ENCODE results near the gene ECPAS. TPM values are rescaled to one million over a fixed set of nuclear protein-coding genes. Genes with fewer than 3 reads are reported as not detected.

ECPAS gene
- total and polyA plus RNA-seq, 2 experiments from 2014 or later, result 32.9 to 51.1 TPM

DNA sequence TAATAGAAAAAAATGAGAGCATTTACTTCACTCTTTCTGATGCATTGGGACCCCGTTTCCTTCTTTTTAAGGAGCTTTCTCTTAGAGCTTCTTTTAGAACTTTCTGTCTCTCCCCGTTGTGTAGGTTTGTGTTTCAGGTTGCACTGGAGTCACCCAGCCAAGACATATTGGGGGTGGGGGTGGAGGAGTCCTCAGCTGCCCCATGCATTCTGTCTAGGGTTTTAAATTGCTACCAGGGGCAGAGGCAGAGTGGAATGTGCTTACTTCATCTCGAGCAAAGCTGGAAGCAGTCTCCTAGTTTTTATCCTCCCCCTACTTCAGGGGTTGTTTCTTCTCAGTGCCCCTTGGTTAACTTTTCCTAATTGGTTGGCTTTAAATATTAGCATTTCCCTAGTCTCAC, 163.6 kb downstream of the ECPAS start:
- no peaks in the 10 kb centered on the region for H4K20me1 ChIP-seq (ENCODE audit: insufficient read depth)
- no peak overlapping the region for H3K4me3 ChIP-seq
- no peak overlapping the region for H3K4me2 ChIP-seq (ENCODE audit: unreplicated experiment)
- no peaks in the 10 kb centered on the region for H3K9me2 ChIP-seq (ENCODE audit: insufficient read depth)
- no peaks in the 10 kb centered on the region for H3K79me2 ChIP-seq (ENCODE audit: insufficient read depth)
- H3K9me3 ChIP-seq (ENCODE audit: low read depth), result no peaks in the 10 kb centered on the region
- no peak overlapping the region for H3K27ac ChIP-seq
- no peaks in the 10 kb centered on the region for H3F3A ChIP-seq (ENCODE audit: insufficient read depth)
- H2AFZ ChIP-seq, result no peak overlapping the region
- H3K9ac ChIP-seq, result no peak overlapping the region
- in situ Hi-C loops (cut with MboI), result no loop called here
- no peaks in the 10 kb centered on the region for H3K4me1 ChIP-seq (ENCODE audit: insufficient read depth)
- no peaks in the 10 kb centered on the region for H3K36me3 ChIP-seq (ENCODE audit: low read depth)
- no peaks in the 10 kb centered on the region for H3K27me3 ChIP-seq (replicated peaks; ENCODE audit: insufficient read depth)
- no peak for DNase-seq
- WGBS, 2 experiments (ENCODE audit: low coverage in 1 of 2, low lambda C conversion rate in 2 of 2, missing lambda C conversion rate in 2 of 2), result 47 to 49% methylated on average over 3 of the region's 3 CpGs
- TF ChIP-seq EZH2 (IDR thresholded peaks at IDR 0.05; ENCODE audit: insufficient read depth, poor library complexity, severe bottlenecking) (no peak), EZH2phosphoT487 (IDR thresholded peaks at IDR 0.05; ENCODE audit: insufficient read depth, low read depth) (no peak)

DNA sequence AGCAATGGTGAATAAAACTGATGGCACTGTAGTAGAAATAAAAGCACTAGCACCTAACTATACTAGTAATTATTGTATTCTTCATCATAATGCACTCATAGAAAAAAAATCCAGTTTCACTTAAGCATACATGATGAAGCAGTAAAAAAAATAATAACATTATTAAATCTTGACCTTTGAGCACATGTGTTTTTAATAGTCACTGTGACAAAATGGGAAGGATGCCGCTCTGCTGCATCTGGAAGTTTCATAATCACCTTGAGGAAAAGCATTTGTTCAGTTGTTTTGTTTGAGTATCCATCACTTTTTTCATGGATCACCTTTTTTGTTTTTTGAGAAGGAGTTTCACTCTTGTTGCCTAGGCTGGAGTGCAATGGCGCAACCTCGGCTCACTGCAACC, 167.4 kb downstream of the ECPAS start:
- H3K27me3 ChIP-seq (replicated peaks; ENCODE audit: insufficient read depth), result no peaks in the 10 kb centered on the region
- TF ChIP-seq EZH2 (IDR thresholded peaks at IDR 0.05; ENCODE audit: insufficient read depth, poor library complexity, severe bottlenecking) (no peak), EZH2phosphoT487 (IDR thresholded peaks at IDR 0.05; ENCODE audit: insufficient read depth, low read depth) (no peak)
- H3K4me2 ChIP-seq (ENCODE audit: unreplicated experiment), result peak overlapping the region; percentile 3
- no peak overlapping the region for H3K4me3 ChIP-seq
- H3F3A ChIP-seq (ENCODE audit: insufficient read depth), result no peaks in the 10 kb centered on the region
- H2AFZ ChIP-seq, result no peak overlapping the region
- DNase-seq, result peak; percentile 68
- H3K36me3 ChIP-seq (ENCODE audit: low read depth), result no peaks in the 10 kb centered on the region
- in situ Hi-C loops (cut with MboI), result no loop called here
- no peak overlapping the region for H3K9ac ChIP-seq
- H3K4me1 ChIP-seq (ENCODE audit: insufficient read depth), result no peaks in the 10 kb centered on the region
- H3K9me3 ChIP-seq (ENCODE audit: low read depth), result no peaks in the 10 kb centered on the region
- 45 to 47% methylated on average over 3 of the region's 3 CpGs for WGBS, 2 experiments (ENCODE audit: low coverage in 1 of 2, low lambda C conversion rate in 2 of 2, missing lambda C conversion rate in 2 of 2)
- no peaks in the 10 kb centered on the region for H3K9me2 ChIP-seq (ENCODE audit: insufficient read depth)
- H4K20me1 ChIP-seq (ENCODE audit: insufficient read depth), result no peaks in the 10 kb centered on the region
- no peaks in the 10 kb centered on the region for H3K79me2 ChIP-seq (ENCODE audit: insufficient read depth)
- no peak overlapping the region for H3K27ac ChIP-seq

Small RNA genes within 50 kb of the gene (small RNA-seq; reads per million reads assigned to genes)
- not detected for gene RNA5SP294 (ENCODE audit: low read depth, low replicate concordance)

Other genes with a start within 250 kb of the ECPAS start
- not detected in 2 replicates for gene OR2K2, start 154.2 kb downstream of the ECPAS start, total RNA-seq (2014; rRNA removed; shearing (Covaris generic))
- gene OR2K2, start 154.2 kb downstream of the ECPAS start, polyA plus RNA-seq (2016; fragmentation: Nextera tagmentation; extraction: Ambion mirVana), result not detected in 2 replicates
- 0.25 and 0.32 TPM in 2 replicates for gene ZNF483, start 40.8 kb upstream of the ECPAS start, total RNA-seq (2014; rRNA removed; shearing (Covaris generic))
- 0.18 and 0.49 TPM in 2 replicates for gene ZNF483, start 40.8 kb upstream of the ECPAS start, polyA plus RNA-seq (2016; fragmentation: Nextera tagmentation; extraction: Ambion mirVana)
- 65.2 and 74.9 TPM in 2 replicates for gene PTGR1, start 115.3 kb upstream of the ECPAS start, total RNA-seq (2014; rRNA removed; shearing (Covaris generic))
- 91.9 and 99.5 TPM in 2 replicates for gene PTGR1, start 115.3 kb upstream of the ECPAS start, polyA plus RNA-seq (2016; fragmentation: Nextera tagmentation; extraction: Ambion mirVana)
- 14.4 and 15.0 TPM in 2 replicates for gene DNAJC25, start 147.0 kb upstream of the ECPAS start, total RNA-seq (2014; rRNA removed; shearing (Covaris generic))
- gene DNAJC25, start 147.0 kb upstream of the ECPAS start, polyA plus RNA-seq (2016; fragmentation: Nextera tagmentation; extraction: Ambion mirVana), result 10.2 and 11.2 TPM in 2 replicates
- 110 and 116 TPM in 2 replicates for gene GNG10, start 177.2 kb upstream of the ECPAS start, total RNA-seq (2014; rRNA removed; shearing (Covaris generic))
- gene GNG10, start 177.2 kb upstream of the ECPAS start, polyA plus RNA-seq (2016; fragmentation: Nextera tagmentation; extraction: Ambion mirVana), result 121 and 122 TPM in 2 replicates